Activated CD8-positive, alpha-beta T cell treated with anti-CD3 and anti-CD28 coated beads, Interleukin-2, amount 10 ng/mL, durations not matched to agents 7 days and 5 days (primary cell): Measurements from ENCODE around the gene LRRC28. TPM values are rescaled to one million over a fixed set of nuclear protein-coding genes. Genes with fewer than 3 reads are reported as not detected.

Experiments used
- ATAC-seq: fragments of 150-1000 bp; cut with Tn5 transposase; one replicate; pipeline ENCODE4 v1.10.0; 2021; ENCODE audit warnings: moderate library complexity
- CTCF ChIA-PET: fragments of 350-600 bp; sonication (Branson Sonifier 250); formaldehyde crosslinking; loops from one replicate; lab custom pipeline; 2021; ENCODE audit warnings: antibody characterized with exemption; lab: Charles Lee
- POLR2A ChIA-PET: fragments of 350-600 bp; sonication (Branson Sonifier 250); formaldehyde crosslinking; loops from one replicate; lab custom pipeline; 2021; ENCODE audit warnings: antibody characterized with exemption; lab: Charles Lee
- DNase-seq: peaks from one replicate; pipeline ENCODE4 v3.0.0-alpha.2; 2020
- H3K27ac Mint-ChIP-seq: one replicate; pipeline ENCODE4 v1.8.0; 2021; ENCODE audit warnings: mild to moderate bottlenecking, mixed read lengths
- H3K27me3 Mint-ChIP-seq: one replicate; pipeline ENCODE4 v1.8.0; 2021; ENCODE audit warnings: low read depth, mixed read lengths
- H3K36me3 Mint-ChIP-seq: one replicate; pipeline ENCODE4 v1.8.0; 2021; ENCODE audit warnings: low read depth, mixed read lengths
- H3K4me1 Mint-ChIP-seq: one replicate; pipeline ENCODE4 v1.8.0; 2021; ENCODE audit warnings: low read depth, mixed read lengths
- H3K4me3 Mint-ChIP-seq: one replicate; pipeline ENCODE4 v1.8.0; 2021; ENCODE audit warnings: mild to moderate bottlenecking, mixed read lengths
- H3K9me3 Mint-ChIP-seq: one replicate; pipeline ENCODE4 v1.8.0; 2022; ENCODE audit warnings: mixed read lengths; ENCODE audit not compliant: insufficient read depth
- total RNA-seq, 2 experiments: library from RNA; stranded (reverse); gene quantifications; one replicate each; pipeline ENCODE4 v1.2.3, GENCODE V29; 2021

Gene LRRC28
- total RNA-seq, 2 experiments from 2014 or later = 18.3 to 19.3 TPM

GRCh38 chr15:99433757-99434450 lies 182.6 kb downstream of the LRRC28 start:
- POLR2A ChIA-PET = no interaction called here

GRCh38 chr15:99434506-99435112 lies 183.3 kb downstream of the LRRC28 start:
- ChIA-PET CTCF (interaction anchor here (0.6 kb wide), 1 partner anchor 70 kb away, joined by 3 read pairs; no protein-coding TSS in a partner anchor), POLR2A (no interaction called here)
- peaks cover 30% of the 10 kb centered on the region for H3K4me1 Mint-ChIP-seq
- no peak overlapping the region for H3K4me3 Mint-ChIP-seq
- peaks cover 3% of the 10 kb centered on the region for H3K27me3 Mint-ChIP-seq
- H3K9me3 Mint-ChIP-seq = no peaks in the 10 kb centered on the region
- H3K36me3 Mint-ChIP-seq = no peaks in the 10 kb centered on the region
- DNase-seq (no peak), ATAC-seq (no peak)
- H3K27ac Mint-ChIP-seq = no peak overlapping the region

More at GRCh38 chr15:99433757-99434450, 182.6 kb downstream of the LRRC28 start:
- CTCF ChIA-PET = interaction anchor here (0.6 kb wide), 1 partner anchor 71 kb away, joined by 3 read pairs; no protein-coding TSS in a partner anchor
- no peaks in the 10 kb centered on the region for H3K36me3 Mint-ChIP-seq
- DNase-seq = no peak
- H3K27me3 Mint-ChIP-seq = peaks cover 3% of the 10 kb centered on the region
- H3K27ac Mint-ChIP-seq = no peak overlapping the region
- peaks cover 30% of the 10 kb centered on the region for H3K4me1 Mint-ChIP-seq
- H3K9me3 Mint-ChIP-seq = no peaks in the 10 kb centered on the region
- H3K4me3 Mint-ChIP-seq = no peak overlapping the region
- no peak for ATAC-seq

- H3K9me3 Mint-ChIP-seq = no peaks in the 10 kb centered on the region
- CTCF ChIA-PET = no interaction called here
- H3K36me3 Mint-ChIP-seq = no peaks in the 10 kb centered on the region
- H3K27me3 Mint-ChIP-seq = peaks cover 3% of the 10 kb centered on the region
- no peak for ATAC-seq
- no peak for DNase-seq
- POLR2A ChIA-PET = no interaction called here
- H3K4me3 Mint-ChIP-seq = no peak overlapping the region
- no peak overlapping the region for H3K27ac Mint-ChIP-seq
- H3K4me1 Mint-ChIP-seq = peaks cover 24% of the 10 kb centered on the region
Measured at GRCh38 chr15:99435113-99435695, 183.9 kb downstream of the LRRC28 start.

- DNase-seq (no peak), ATAC-seq (no peak)
- Mint-ChIP-seq H3K9me3 (no peaks in the 10 kb centered on the region), H3K27ac (no peak overlapping the region), H3K36me3 (no peaks in the 10 kb centered on the region), H3K4me3 (no peak overlapping the region), H3K4me1 (peaks cover 23% of the 10 kb centered on the region), H3K27me3 (peaks cover 3% of the 10 kb centered on the region)
- POLR2A ChIA-PET = no interaction called here
- CTCF ChIA-PET = no interaction called here
Measured at GRCh38 chr15:99435877-99436541, 184.7 kb downstream of the LRRC28 start.

- ATAC-seq = no peak
- Mint-ChIP-seq H3K4me1 (peaks cover 22% of the 10 kb centered on the region), H3K27me3 (peaks cover 3% of the 10 kb centered on the region), H3K9me3 (no peaks in the 10 kb centered on the region), H3K4me3 (no peak overlapping the region), H3K36me3 (no peaks in the 10 kb centered on the region), H3K27ac (no peak overlapping the region)
- CTCF ChIA-PET = no interaction called here
- no peak for DNase-seq
- POLR2A ChIA-PET = no interaction called here
Measured at GRCh38 chr15:99436542-99437314, 185.4 kb downstream of the LRRC28 start.

GRCh38 chr15:99437315-99438223 lies 186.3 kb downstream of the LRRC28 start:
- POLR2A ChIA-PET = no interaction called here
- CTCF ChIA-PET = no interaction called here
- H3K27me3 Mint-ChIP-seq = peaks cover 7% of the 10 kb centered on the region
- H3K9me3 Mint-ChIP-seq = no peaks in the 10 kb centered on the region
- H3K27ac Mint-ChIP-seq = no peak overlapping the region
- H3K4me1 Mint-ChIP-seq = peaks cover 22% of the 10 kb centered on the region
- H3K36me3 Mint-ChIP-seq = no peaks in the 10 kb centered on the region
- H3K4me3 Mint-ChIP-seq = no peak overlapping the region
- DNase-seq (no peak), ATAC-seq (no peak)

GRCh38 chr15:99438224-99438585 lies 186.9 kb downstream of the LRRC28 start:
- no peak overlapping the region for H3K27ac Mint-ChIP-seq
- peaks cover 22% of the 10 kb centered on the region for H3K4me1 Mint-ChIP-seq
- ChIA-PET POLR2A (no interaction called here), CTCF (interaction anchor here (2.0 kb wide), 1 partner anchor 266 kb away, joined by 5 read pairs; no protein-coding TSS in a partner anchor)
- no peak for DNase-seq
- H3K27me3 Mint-ChIP-seq = peaks cover 7% of the 10 kb centered on the region
- H3K9me3 Mint-ChIP-seq = no peaks in the 10 kb centered on the region
- no peak overlapping the region for H3K4me3 Mint-ChIP-seq
- no peak for ATAC-seq
- H3K36me3 Mint-ChIP-seq = no peaks in the 10 kb centered on the region

GRCh38 chr15:99438691-99439523 lies 187.6 kb downstream of the LRRC28 start:
- ATAC-seq (peak; percentile 38), DNase-seq (peak; percentile 56)
- POLR2A ChIA-PET = no interaction called here
- no peaks in the 10 kb centered on the region for H3K36me3 Mint-ChIP-seq
- H3K4me3 Mint-ChIP-seq = peak overlapping the region; percentile 6
- no peaks in the 10 kb centered on the region for H3K9me3 Mint-ChIP-seq
- peaks cover 9% of the 10 kb centered on the region for H3K27me3 Mint-ChIP-seq
- peaks cover 21% of the 10 kb centered on the region for H3K4me1 Mint-ChIP-seq
- H3K27ac Mint-ChIP-seq = no peak overlapping the region
- CTCF ChIA-PET = interaction anchor here (2.0 kb wide), 1 partner anchor 265 kb away, joined by 5 read pairs; no protein-coding TSS in a partner anchor

GRCh38 chr15:99439524-99439835 lies 188.2 kb downstream of the LRRC28 start:
- DNase-seq = no peak
- peaks cover 23% of the 10 kb centered on the region for H3K4me1 Mint-ChIP-seq
- H3K4me3 Mint-ChIP-seq = no peak overlapping the region

GRCh38 chr15:99440029-99440428 lies 188.7 kb downstream of the LRRC28 start:
- Mint-ChIP-seq H3K36me3 (no peaks in the 10 kb centered on the region), H3K27ac (no peak overlapping the region), H3K9me3 (no peaks in the 10 kb centered on the region), H3K4me3 (no peak overlapping the region), H3K27me3 (peaks cover 9% of the 10 kb centered on the region), H3K4me1 (peaks cover 23% of the 10 kb centered on the region)
- CTCF ChIA-PET = interaction anchor here (2.0 kb wide), 1 partner anchor 264 kb away, joined by 5 read pairs; no protein-coding TSS in a partner anchor
- DNase-seq (peak; percentile 17), ATAC-seq (no peak)
- POLR2A ChIA-PET = no interaction called here

More at GRCh38 chr15:99439524-99439835, 188.2 kb downstream of the LRRC28 start:
- Mint-ChIP-seq H3K27me3 (peaks cover 9% of the 10 kb centered on the region), H3K9me3 (no peaks in the 10 kb centered on the region), H3K36me3 (no peaks in the 10 kb centered on the region), H3K27ac (no peak overlapping the region)
- POLR2A ChIA-PET = no interaction called here
- ATAC-seq = no peak
- CTCF ChIA-PET = interaction anchor here (2.0 kb wide), 1 partner anchor 265 kb away, joined by 5 read pairs; no protein-coding TSS in a partner anchor
